Measurements from ENCODE around the gene RNF113B.

Gene RNF113B

GRCh38 chr13:98134901-98135300, 42.2 kb downstream of the RNF113B start:
- FAIRE-seq = no peak

- FAIRE-seq = no peak
Observed at GRCh38 chr13:98133946-98134345, 43.1 kb downstream of the RNF113B start.

GRCh38 chr13:98129059-98129746, 47.9 kb downstream of the RNF113B start:
- no peak for FAIRE-seq
